Natural killer cell (primary cell): ENCODE measurements around the gene MTMR3. TPM values are rescaled to one million over a fixed set of nuclear protein-coding genes. Genes with fewer than 3 reads are reported as not detected.

Source experiments
- ATAC-seq, 3 donors: fragments of 150-1000 bp in 2 of 3; fragments of 200-7000 bp in 1 of 3; cut with Tn5 transposase; 1 replicate in 1 of 3; 2 replicates in 2 of 3; pipeline ENCODE4 v1.10.0; 2021; ENCODE audit warnings: mild to moderate bottlenecking in 2 of 3, moderate library complexity in 2 of 3
- DNase-seq, 2 donors: peaks; one replicate each; pipeline versions ENCODE4 v3.0.0 to v3.0.0-alpha.2; 2013 to 2021; ENCODE audit warnings: mixed read lengths in 1 of 2
- H3K27ac ChIP-seq: one replicate; pipeline ENCODE4 v1.5.1; 2013; ENCODE audit warnings: mild to moderate bottlenecking, low read length
- H3K27me3 ChIP-seq: one replicate; pipeline ENCODE4 v1.6.1; 2013; ENCODE audit warnings: low read length; ENCODE audit not compliant: control insufficient read depth, insufficient read depth
- H3K36me3 ChIP-seq: one replicate; pipeline ENCODE4 v1.6.1; 2013; ENCODE audit warnings: low read length; ENCODE audit not compliant: control insufficient read depth, insufficient read depth
- H3K4me1 ChIP-seq: one replicate; pipeline ENCODE4 v1.6.1; 2013; ENCODE audit warnings: low read length; ENCODE audit not compliant: control insufficient read depth, insufficient read depth
- H3K4me3 ChIP-seq: one replicate; pipeline ENCODE4 v1.5.1; 2013; ENCODE audit warnings: low read length
- H3K9me3 ChIP-seq: one replicate; pipeline ENCODE4 v1.6.1; 2013; ENCODE audit warnings: low read length; ENCODE audit not compliant: control insufficient read depth, insufficient read depth
- H3K27ac Mint-ChIP-seq, 2 donors: one replicate each; pipeline ENCODE4 v1.8.0; 2022; ENCODE audit warnings: mild to moderate bottlenecking in 2 of 2, mixed read lengths in 2 of 2, moderate library complexity in 1 of 2
- H3K27me3 Mint-ChIP-seq, 2 donors: one replicate each; pipeline ENCODE4 v1.8.0; 2022; ENCODE audit warnings: low read depth in 2 of 2, mixed read lengths in 2 of 2
- H3K36me3 Mint-ChIP-seq: one replicate; pipeline ENCODE4 v1.8.0; 2022; ENCODE audit warnings: mixed read lengths
- H3K4me1 Mint-ChIP-seq, 2 donors: one replicate each; pipeline ENCODE4 v1.8.0; 2022; ENCODE audit warnings: mixed read lengths in 2 of 2
- H3K4me3 Mint-ChIP-seq: one replicate; pipeline ENCODE4 v1.8.0; 2022; ENCODE audit warnings: mild to moderate bottlenecking, moderate library complexity, mixed read lengths
- H3K9me3 Mint-ChIP-seq, 2 donors: one replicate each; pipeline ENCODE4 v1.8.0; 2022; ENCODE audit warnings: mixed read lengths in 2 of 2
- WGBS: methylation state at CpG from one replicate; pipeline ENCODE4 v1.1.7; 2013; ENCODE audit warnings: missing lambda C conversion rate; ENCODE audit not compliant: insufficient coverage; 5-methylcytosine and 5-hydroxymethylcytosine counted together
- intact Hi-C: fragments of 100-400 bp; cut with micrococcal nuclease; formaldehyde crosslinking; loops from one replicate; pipeline ENCODE4 v1.14.2; 2022
- total RNA-seq, 4 donors: library from RNA; stranded (reverse); fragments of 120-200 nt in 1 of 4; gene quantifications; one replicate each; pipeline versions ENCODE4 v1.2.3 to v1.2.4, GENCODE V29; 2013 to 2022
- TF ChIP-seq, protein P1 (sequence below): fragments of 200-600 bp; IDR thresholded peaks from one replicate; pipeline ENCODE4 v1.8.0; 2022; ENCODE audit warnings: antibody characterized with exemption

MTMR3 gene
- total RNA-seq, 3 donors from 2014 or later (not counting 1 experiment from before 2014, with no cell fraction given) = 62.1 to 83.4 (median 75.6) TPM

DNA sequence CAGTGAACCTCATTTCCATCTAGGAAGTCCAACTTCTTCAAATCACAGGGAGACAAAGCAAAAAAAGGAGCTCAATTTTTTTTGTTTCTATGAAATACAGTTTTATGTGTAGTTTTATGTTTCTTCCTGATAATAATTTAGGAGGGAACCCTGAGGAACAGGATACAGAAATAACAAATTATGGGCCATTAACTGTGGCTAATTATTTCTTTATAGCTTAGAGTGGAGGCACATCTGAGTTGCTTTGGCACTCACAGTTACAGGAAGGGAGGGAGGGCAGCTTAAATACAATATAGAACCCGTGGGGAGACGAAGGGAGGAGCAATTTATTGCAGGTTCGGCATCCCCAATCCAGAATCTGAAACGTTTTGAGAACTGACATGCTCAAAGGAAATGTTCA is 160.2 kb downstream of the MTMR3 start:
- Histone ChIP-seq H3K27ac (no peak overlapping the region), H3K9me3 (no peaks in the 10 kb centered on the region), H3K36me3 (no peaks in the 10 kb centered on the region), H3K4me1 (peaks cover 6% of the 10 kb centered on the region), H3K4me3 (no peak overlapping the region), H3K27me3 (no peaks in the 10 kb centered on the region)
- Mint-ChIP-seq H3K4me3 (no peak overlapping the region), H3K4me1 (peaks cover 4 to 11% of the 10 kb centered on the region in 2 donors), H3K27ac (no peak overlapping the region), H3K27me3 (peaks cover 0 to 3% of the 10 kb centered on the region in 2 donors), H3K36me3 (no peaks in the 10 kb centered on the region), H3K9me3 (no peaks in the 10 kb centered on the region)
- intact Hi-C loops = no loop called here
- ATAC-seq = no peak
- TF ChIP-seq, protein P1, sequence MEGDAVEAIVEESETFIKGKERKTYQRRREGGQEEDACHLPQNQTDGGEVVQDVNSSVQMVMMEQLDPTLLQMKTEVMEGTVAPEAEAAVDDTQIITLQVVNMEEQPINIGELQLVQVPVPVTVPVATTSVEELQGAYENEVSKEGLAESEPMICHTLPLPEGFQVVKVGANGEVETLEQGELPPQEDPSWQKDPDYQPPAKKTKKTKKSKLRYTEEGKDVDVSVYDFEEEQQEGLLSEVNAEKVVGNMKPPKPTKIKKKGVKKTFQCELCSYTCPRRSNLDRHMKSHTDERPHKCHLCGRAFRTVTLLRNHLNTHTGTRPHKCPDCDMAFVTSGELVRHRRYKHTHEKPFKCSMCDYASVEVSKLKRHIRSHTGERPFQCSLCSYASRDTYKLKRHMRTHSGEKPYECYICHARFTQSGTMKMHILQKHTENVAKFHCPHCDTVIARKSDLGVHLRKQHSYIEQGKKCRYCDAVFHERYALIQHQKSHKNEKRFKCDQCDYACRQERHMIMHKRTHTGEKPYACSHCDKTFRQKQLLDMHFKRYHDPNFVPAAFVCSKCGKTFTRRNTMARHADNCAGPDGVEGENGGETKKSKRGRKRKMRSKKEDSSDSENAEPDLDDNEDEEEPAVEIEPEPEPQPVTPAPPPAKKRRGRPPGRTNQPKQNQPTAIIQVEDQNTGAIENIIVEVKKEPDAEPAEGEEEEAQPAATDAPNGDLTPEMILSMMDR = no peak
- no peak for DNase-seq
- 57% methylated on average over 4 of the region's 4 CpGs for whole genome bisulfite sequencing

DNA sequence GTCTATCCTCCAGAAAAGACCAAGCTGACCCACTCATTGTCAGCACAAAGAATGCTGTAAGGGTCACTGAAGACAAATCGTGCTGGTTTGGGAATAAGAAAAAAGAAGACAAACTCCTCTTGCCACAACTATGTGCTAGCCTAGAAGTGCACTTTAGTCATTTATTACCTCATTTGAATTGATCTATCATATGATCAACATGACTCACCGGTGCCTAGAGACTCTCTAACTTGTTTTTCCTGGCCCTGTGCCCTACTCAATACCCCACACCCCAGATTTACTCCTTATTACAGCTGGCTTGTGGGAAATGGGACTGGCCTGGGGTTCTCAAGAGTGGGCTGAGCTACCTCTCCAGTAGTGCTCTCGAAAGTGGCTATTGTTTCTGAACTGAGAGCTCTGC is 161.4 kb downstream of the MTMR3 start:
- TF ChIP-seq, protein P1 = no peak

DNA sequence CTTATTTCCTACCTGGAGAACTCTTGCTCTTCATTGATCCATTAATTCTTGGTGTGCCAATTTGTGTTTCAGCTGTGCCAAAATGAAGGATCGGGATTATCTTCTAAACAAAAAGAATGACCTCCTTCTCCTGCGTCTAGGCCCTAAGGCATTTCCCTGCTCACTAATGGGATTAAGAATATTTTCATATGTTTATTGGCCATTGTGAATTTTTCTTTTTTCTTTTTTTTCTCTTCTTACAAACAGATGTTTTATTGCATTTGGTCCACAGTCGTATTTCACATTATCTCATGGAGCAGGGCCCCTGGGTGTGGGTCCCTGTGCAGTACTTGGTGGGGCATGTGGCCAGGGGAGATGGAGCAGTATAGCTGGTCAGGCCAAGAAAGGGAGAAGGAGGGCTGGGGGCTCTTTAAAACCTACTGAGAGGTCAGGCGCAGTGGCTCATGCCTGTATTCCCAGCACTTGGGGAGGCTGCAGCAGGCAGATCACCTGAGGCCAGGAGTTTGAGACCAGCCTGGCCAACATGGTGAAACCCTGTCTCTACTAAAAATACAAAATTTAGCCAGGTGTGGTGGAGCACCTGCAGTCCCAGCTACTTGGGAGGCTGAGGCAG is 162.0 kb downstream of the MTMR3 start:
- H3K36me3 Mint-ChIP-seq = no peaks in the 10 kb centered on the region
- no peak overlapping the region for H3K27ac Mint-ChIP-seq
- DNase-seq (no peak), ATAC-seq (no peak)
- intact Hi-C loops = no loop called here
- Histone ChIP-seq H3K27ac (no peak overlapping the region), H3K36me3 (no peaks in the 10 kb centered on the region), H3K4me1 (peaks cover 6% of the 10 kb centered on the region), H3K9me3 (no peaks in the 10 kb centered on the region), H3K27me3 (no peaks in the 10 kb centered on the region), H3K4me3 (no peak overlapping the region)
- peaks cover 0 to 3% of the 10 kb centered on the region in 2 donors for H3K27me3 Mint-ChIP-seq
- H3K4me3 Mint-ChIP-seq = no peak overlapping the region
- no peaks in the 10 kb centered on the region for H3K9me3 Mint-ChIP-seq
- H3K4me1 Mint-ChIP-seq = peaks cover 4 to 11% of the 10 kb centered on the region in 2 donors
- 93% methylated on average over 3 of the region's 4 CpGs for WGBS
- TF ChIP-seq, protein P1 = no peak

More for the DNA sequence above, 161.4 kb downstream of the MTMR3 start:
- Histone ChIP-seq H3K9me3 (no peaks in the 10 kb centered on the region), H3K27ac (no peak overlapping the region), H3K4me3 (no peak overlapping the region), H3K27me3 (no peaks in the 10 kb centered on the region), H3K4me1 (peaks cover 6% of the 10 kb centered on the region), H3K36me3 (no peaks in the 10 kb centered on the region)
- ATAC-seq (no peak), DNase-seq (no peak)
- no peaks in the 10 kb centered on the region for H3K9me3 Mint-ChIP-seq
- H3K36me3 Mint-ChIP-seq = no peaks in the 10 kb centered on the region
- no peak overlapping the region for H3K27ac Mint-ChIP-seq
- H3K4me3 Mint-ChIP-seq = no peak overlapping the region
- H3K27me3 Mint-ChIP-seq = peaks cover 0 to 3% of the 10 kb centered on the region in 2 donors
- peaks cover 4 to 11% of the 10 kb centered on the region in 2 donors for H3K4me1 Mint-ChIP-seq
- WGBS = 88% methylated on average over 3 of the region's 3 CpGs
- intact Hi-C loops = no loop called here

DNA sequence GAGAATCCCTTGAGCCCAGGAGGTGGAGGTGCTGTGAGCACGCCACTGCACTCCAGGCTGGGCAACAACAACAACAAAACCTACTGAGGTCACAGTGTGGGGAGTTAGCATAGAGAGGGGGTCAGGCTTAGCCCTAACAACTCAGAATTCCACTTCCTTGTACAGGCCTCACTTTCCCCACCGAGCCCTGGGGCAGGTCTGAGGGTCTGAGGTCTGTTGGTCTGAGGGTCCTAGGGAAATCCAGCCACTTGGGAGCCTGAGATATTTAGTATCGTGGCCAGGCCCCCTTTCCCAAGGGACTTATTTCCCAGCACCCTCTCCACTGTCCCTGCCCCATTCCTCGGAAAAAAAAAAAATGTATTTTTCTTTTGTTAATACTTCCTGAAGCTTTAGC is 162.5 kb downstream of the MTMR3 start:
- ATAC-seq (no peak), DNase-seq (no peak)
- no peak overlapping the region for H3K4me3 ChIP-seq
- no peak overlapping the region for H3K27ac Mint-ChIP-seq
- peaks cover 0 to 3% of the 10 kb centered on the region in 2 donors for H3K27me3 Mint-ChIP-seq
- H3K36me3 Mint-ChIP-seq = no peaks in the 10 kb centered on the region
- H3K27ac ChIP-seq = no peak overlapping the region
- H3K36me3 ChIP-seq = no peaks in the 10 kb centered on the region
- intact Hi-C loops = no loop called here
- peaks cover 4 to 11% of the 10 kb centered on the region in 2 donors for H3K4me1 Mint-ChIP-seq
- no peaks in the 10 kb centered on the region for H3K9me3 ChIP-seq
- TF ChIP-seq, protein P1 = no peak
- no peaks in the 10 kb centered on the region for H3K27me3 ChIP-seq
- H3K4me1 ChIP-seq = peaks cover 6% of the 10 kb centered on the region
- H3K9me3 Mint-ChIP-seq = no peaks in the 10 kb centered on the region
- 81% methylated on average over 3 of the region's 4 CpGs for WGBS
- H3K4me3 Mint-ChIP-seq = no peak overlapping the region
